SW 1271 (cell line): ENCODE measurements around the gene ZNF346.
"Not testable (repeated sequence)": the region's sequence is repeated elsewhere in the genome, so short reads cannot be mapped to it uniquely, and the experiment has no call there.

Experiments used
- DNase-seq, 2 experiments: peaks; one replicate each; lab custom pipeline; 2025; lab: John Stamatoyannopoulos, UW

Gene ZNF346

GRCh38 chr5:177008716-177009115, 13.8 kb upstream of the ZNF346 start:
- DNase-seq: no peak

- no peak for DNase-seq
These were observed 12.3 kb upstream of the ZNF346 start for GRCh38 chr5:177010153-177010552.

- DNase-seq: no peak
These were observed 7.3 kb upstream of the ZNF346 start for GRCh38 chr5:177015156-177015555.

GRCh38 chr5:177018341-177018740, 4.2 kb upstream of the ZNF346 start:
- no peak for DNase-seq

GRCh38 chr5:177020033-177020432, 2.5 kb upstream of the ZNF346 start:
- DNase-seq: no peak

GRCh38 chr5:177023303-177023664, 788 bp downstream of the ZNF346 start:
- DNase-seq: peak in 1 of 2 experiments; percentile 40

GRCh38 chr5:177024559-177024958, 2.1 kb downstream of the ZNF346 start:
- no peak for DNase-seq

GRCh38 chr5:177025101-177025601, 2.7 kb downstream of the ZNF346 start:
- no peak for DNase-seq

GRCh38 chr5:177027665-177028064, 5.2 kb downstream of the ZNF346 start:
- no peak for DNase-seq

GRCh38 chr5:177029498-177029897, 7.0 kb downstream of the ZNF346 start:
- no peak for DNase-seq

- no peak for DNase-seq
These were observed 13.5 kb downstream of the ZNF346 start for GRCh38 chr5:177035976-177036375.

- DNase-seq: no peak
These were observed 13.9 kb downstream of the ZNF346 start for GRCh38 chr5:177036443-177036842.

GRCh38 chr5:177036921-177037320, 14.4 kb downstream of the ZNF346 start:
- no peak for DNase-seq

GRCh38 chr5:177040814-177041420, 18.4 kb downstream of the ZNF346 start:
- no peak for DNase-seq

- DNase-seq: no peak
These were observed 19.4 kb downstream of the ZNF346 start for GRCh38 chr5:177041936-177042335.

- DNase-seq: no peak
These were observed 20.6 kb downstream of the ZNF346 start for GRCh38 chr5:177043114-177043513.

- DNase-seq: no peak
These were observed 21.5 kb downstream of the ZNF346 start for GRCh38 chr5:177043958-177044357.

GRCh38 chr5:177044641-177045040, 22.1 kb downstream of the ZNF346 start:
- no peak for DNase-seq

GRCh38 chr5:177045631-177046030, 23.1 kb downstream of the ZNF346 start:
- DNase-seq: no peak

GRCh38 chr5:177048531-177048930, 26.0 kb downstream of the ZNF346 start:
- not testable (repeated sequence) for DNase-seq

- DNase-seq: no peak
These were observed 26.8 kb downstream of the ZNF346 start for GRCh38 chr5:177049285-177049684.

GRCh38 chr5:177064500-177065277, 42.2 kb downstream of the ZNF346 start:
- DNase-seq: no peak

GRCh38 chr5:177065491-177065890, 43.0 kb downstream of the ZNF346 start:
- DNase-seq: no peak

- no peak for DNase-seq
These were observed 43.7 kb downstream of the ZNF346 start for GRCh38 chr5:177066224-177066623.
